GF-D8 (cell line): ENCODE measurements around the gene COX10.
A peak's percentile ranks its signal among the peaks of the same experiment; 100 is the strongest.
"Not testable (repeated sequence)": the region's sequence is repeated elsewhere in the genome, so short reads cannot be mapped to it uniquely, and the experiment has no call there.

Experiments used
- DNase-seq: peaks from one replicate; lab custom pipeline; 2025; lab: John Stamatoyannopoulos, UW

Gene COX10

DNA sequence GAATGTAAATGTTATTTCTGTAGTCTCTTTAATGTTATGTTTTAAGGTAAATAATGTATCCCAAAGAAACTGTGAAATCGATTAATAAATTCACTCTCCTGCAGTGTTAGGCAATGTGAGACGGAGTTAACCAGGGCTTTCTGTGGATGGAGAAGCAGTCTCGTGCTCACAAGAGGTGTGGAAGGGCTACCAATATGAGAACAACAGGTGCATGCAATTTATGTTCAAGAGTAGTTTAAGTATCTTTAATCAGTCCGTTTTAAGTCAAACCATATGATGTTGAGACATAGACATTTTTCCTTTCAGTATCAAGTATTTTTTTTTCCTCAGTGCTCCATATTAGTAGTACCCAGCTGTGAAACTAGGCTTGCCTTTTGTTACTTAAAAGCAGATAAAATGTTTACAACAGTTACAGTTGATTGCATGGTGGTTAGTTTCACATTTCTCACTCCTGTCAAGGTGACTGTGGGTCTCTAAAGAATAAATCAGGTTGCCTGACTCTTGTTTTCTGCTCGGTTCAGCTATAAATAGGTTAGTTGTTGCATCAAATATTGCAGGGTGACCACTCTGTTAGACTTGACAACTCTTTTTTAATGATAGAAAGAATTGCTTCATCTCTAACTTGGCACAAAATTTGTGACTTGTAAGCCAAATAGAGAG is 54.4 kb downstream of the COX10 start:
- no peak for DNase-seq

DNA sequence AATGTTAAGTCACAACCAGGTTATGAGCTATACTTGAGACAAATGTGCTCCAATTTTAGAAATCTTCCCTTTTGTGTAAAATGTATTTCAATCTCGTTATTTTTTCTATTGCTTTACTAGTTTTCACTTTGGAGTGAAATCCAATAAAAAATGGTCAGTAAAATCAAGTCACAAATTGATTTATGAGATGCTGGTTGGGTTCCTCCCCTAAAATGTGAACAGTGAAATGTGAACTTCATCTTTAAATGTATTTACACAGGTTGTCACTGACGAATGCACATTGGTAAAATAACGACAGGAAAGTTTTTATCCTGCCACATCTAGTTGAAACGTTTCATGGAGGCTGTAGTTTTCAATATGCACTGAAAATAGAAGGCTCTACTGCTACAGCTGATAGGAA is 55.5 kb downstream of the COX10 start:
- DNase-seq = no peak

DNA sequence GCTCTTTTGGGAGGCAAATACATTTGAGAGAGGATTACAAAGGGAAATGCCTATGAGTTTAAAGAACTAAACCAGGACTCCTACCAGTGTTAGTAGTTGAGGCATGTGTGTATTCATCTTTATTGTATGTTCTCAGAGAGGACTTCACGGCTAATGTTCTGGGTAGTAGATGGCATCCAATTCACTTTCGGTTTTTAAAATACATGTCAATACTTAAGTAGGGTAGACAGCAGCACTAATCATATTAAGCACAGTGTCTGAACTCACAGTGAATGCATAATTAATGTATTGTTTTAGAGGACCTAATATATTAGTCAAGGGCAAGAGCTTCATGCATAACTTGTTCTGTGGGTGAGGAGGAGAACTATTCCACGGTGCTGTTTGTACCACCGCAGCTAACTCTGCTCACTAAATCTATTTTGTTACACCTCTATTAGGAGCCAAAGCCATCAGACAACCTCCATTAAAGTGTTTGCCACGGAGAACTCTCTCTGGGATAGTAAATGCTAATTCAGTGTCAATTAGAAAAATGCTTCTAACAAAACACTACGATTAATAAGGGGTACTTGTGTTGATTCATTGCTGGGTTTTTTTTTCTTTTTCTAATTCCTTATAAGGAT is 56.3 kb downstream of the COX10 start:
- no peak for DNase-seq

DNA sequence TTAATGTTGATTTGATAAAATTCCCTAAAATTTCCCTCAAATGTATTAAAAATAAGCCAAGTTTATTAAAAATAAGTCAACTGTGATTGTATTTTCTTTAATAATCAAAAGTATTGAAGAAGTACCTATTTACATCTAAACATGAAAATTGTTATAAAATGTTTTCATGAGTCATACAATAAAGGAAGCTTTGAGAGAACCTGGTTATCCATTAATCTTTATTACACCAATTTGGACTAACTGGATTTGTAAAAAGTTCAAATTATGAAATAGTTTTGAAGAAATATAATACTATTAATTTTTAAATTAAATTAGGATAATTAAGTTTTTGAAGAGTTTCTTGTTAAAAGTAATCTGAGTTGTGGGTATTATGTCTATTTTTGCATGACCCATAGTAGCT is 63.8 kb downstream of the COX10 start:
- DNase-seq = no peak

DNA sequence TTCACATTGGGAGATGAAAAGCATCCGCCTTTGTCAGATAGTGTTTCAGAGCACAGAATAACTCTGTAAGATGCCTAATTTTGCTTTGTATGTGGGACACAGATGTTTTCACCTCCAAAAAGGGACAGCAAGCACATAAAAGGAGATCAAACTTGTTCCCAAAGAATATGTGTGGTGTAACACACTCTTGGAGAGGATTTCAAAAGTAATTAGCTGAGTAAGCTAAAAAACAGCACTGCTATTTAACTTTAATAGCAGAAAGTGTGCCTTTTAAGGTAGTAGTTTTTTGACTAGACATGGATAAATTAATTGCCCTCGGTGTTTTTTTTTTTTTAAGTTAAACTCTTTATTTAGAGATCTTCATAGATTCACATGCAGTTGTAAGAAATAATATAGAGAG is 65.2 kb downstream of the COX10 start:
- DNase-seq = no peak

DNA sequence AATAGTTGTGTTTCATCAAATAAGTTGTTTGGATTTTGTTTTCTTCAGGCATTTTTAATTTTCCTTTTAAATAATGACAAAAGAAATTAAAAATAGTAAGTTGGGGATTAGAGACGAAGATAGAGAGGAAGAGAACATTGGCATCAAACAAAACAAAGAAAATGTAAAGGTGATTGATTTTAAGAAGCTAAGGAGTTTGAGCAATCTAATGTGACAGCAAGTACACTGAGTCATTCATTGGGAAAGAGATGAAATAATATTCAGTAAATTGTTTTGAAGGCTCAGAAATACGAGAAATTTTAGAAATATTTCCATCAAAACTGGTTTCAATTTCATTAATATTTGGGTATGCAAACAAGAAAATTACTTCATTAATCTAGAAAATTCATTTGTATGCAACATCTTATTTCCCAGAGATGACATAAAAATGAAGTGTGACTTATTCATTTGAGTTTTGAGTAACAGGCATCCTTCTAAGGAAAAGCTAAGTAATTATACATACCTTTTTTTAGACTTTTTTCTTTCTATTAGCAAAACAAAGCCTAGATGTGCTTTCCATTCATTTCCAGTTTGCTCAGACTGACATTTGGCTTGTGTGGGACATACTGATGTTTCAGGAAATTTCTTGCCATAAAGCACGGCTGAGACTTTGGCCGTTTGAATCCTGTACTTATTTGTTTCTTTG is 66.7 kb downstream of the COX10 start:
- no peak for DNase-seq

DNA sequence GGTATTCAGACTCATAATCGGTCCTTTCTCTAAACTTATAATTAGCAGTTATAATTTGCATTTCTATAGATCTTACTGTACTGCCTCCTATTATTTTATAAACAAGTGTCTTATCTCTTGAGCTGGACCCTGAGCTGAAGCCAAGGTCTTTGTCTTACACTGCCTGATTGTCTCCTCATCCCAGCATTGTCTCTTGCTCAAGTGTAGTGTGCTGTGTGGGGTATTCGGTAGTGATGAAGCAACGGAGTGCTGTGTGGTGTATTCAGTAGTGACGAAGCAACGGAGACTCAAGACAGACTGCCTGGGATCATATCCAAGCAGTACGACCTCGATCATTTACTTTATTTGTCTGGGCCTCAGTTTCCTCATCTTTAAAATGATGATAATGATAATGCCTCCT is 69.3 kb downstream of the COX10 start:
- DNase-seq = no peak

DNA sequence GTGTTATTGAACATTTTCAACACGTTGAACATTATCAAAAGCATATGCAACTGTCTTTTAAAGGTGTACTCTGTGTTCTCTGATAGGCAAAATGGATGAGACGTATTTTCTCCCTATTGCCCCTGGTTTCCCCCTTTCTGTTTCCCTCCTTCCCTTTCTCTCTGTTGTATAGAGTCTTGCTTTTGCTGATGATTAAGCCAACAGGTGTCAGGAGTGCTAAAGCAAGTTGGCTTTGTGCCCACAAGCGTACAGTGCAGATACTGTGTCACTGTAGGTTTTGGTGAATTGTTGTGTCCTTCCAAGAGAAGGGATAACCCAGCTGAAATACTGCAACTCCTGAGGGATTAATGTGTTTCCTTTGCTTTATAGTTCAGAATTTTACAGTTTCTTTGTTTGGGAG is 74.4 kb downstream of the COX10 start:
- no peak for DNase-seq

DNA sequence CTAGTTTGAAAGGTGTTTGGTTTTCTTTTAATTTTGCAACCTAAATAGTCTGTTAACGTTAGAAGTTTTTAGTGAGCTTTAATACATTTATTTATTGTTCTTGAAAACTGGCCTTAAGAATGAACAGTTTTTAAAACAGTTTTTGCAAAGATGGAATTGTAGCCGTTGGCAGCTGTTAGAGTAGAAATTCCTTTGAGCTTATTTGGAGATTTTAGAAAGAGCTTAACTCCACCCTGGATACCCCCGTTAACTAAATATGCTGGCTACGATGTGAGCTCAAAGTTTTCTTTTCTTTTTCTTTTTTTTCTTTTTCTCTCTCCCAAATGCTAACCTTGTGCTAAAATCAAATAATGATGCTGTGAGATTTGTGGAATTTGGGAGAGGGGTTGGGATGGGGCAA is 75.2 kb downstream of the COX10 start:
- DNase-seq = no peak

DNA sequence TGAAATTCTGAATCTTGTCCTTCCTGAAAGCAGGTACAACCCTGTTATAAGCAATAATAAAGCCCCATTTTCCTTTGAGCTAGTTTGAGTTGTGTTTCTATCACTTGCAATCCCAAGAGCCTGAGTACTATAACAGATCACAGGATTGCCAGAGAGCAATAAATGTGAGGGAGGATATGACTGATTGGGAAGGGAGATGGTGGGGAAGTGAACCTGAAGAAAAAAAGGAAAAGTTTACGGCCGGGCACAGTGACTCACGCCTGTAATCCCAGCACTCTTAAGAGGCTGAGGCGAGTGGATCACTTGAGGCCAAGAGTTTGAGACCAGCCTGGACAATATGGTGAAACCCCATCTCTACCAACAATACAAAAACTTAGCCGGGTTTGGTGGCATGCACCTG is 80.4 kb downstream of the COX10 start:
- DNase-seq = no peak

DNA sequence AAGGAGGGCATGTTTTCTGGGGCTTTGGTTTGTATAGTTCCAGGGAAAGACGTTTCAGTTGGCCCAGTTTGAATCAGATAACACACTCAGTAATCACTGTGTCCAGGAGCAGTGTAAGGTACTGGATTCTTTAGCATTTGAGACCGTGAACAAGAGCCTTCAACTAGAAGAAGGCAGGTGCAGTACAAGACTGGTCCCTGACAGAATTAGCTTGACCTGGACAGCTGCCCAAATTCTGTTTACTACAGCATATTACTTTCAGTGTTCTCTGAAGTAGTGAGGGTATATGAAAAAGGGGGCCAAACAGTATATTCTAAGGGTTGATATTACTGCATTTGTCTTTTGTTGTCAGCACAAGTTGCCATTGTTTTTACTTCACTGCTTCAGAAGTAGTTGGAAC is 81.3 kb downstream of the COX10 start:
- DNase-seq = no peak

DNA sequence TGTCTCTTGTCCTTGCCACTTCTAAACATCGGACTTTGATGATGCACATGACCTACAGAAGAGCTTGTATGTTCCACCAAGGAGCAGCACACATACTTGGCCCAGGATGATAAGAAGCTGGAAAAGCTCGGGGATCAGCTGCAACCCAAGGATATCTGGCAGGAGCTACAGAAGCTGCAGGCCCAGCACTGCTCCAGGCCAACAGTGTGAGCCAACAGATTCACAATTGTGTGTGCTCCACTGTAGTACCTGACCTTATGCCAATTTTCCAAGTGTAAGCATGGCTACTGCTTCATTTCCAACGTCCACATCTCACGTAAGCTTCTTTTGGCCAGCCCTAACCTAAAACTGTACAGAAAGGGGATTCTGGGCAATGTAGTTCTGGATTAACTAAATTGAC is 83.4 kb downstream of the COX10 start:
- no peak for DNase-seq

DNA sequence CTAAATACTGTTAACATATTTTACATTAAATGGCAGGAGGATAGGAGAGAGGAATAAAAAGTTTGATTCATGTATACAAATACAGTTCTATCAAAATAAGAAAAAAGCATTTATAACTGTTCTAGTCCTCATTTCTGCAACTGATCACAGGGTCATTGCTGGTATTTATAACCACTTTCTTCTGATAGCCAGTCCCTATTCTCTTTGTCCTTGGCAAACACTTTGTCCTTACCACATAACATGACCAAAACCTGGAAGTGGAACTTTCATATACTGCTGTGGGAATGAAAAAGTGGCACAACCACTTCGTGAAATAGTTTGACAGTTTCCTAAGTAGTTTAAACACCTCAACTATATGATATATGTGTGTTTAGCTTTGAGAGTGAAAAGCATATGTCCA is 84.1 kb downstream of the COX10 start:
- no peak for DNase-seq

DNA sequence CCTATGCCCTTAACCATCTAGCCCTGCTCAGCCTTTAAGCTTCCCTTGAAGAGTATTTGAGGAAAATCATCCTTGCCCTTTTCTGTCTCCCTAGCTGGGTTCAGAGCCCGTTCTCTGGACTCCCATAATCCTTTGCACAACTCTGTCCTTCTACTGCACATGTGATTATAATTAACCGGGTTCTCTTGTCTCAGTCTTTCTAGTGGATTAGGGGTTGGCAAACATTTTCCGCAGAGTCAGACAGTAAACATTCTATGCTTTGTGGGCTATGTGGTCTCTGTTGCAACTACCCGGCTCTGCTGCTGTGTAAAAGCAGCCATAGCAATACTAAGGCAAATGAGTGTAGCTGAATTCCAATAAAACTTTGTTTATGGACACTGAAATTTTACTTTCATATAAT is 87.4 kb downstream of the COX10 start:
- DNase-seq = peak; percentile 65

DNA sequence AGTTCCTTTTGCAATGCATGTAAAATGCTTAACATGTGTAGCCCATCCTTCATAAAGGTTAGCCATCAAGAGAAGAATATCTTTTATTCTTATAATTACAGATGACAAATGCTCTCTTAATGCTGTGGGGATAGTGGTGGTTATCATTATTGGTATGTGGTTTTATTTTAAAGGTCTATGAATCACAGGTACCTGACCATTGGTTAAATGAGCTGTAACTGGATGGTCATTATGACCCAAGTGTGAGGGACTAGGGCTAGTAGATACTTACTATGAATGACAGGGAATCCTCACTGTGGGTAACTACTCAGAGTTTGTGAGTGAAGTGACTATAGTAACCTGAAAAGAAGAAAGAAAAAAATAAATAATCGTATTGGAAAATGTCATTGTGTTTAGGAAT is 88.5 kb downstream of the COX10 start:
- no peak for DNase-seq

DNA sequence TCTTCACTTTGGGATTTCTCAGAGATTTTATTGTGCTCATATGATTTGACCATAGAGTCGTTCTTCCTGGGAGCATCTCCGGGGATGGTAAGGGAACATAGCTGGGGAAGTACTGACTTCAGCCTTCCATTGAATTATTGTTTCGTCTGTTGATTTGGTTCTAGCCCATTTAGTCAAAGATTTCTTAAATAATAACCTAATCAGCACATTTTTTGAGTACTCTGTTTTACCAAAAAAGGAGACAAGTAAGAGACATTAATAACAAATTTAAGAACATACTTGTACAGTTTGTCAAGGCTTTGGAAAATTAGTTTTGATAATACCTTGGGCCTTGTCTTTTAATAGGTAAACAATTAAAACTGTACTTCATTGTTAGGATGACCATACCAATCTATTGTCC is 89.4 kb downstream of the COX10 start:
- no peak for DNase-seq

DNA sequence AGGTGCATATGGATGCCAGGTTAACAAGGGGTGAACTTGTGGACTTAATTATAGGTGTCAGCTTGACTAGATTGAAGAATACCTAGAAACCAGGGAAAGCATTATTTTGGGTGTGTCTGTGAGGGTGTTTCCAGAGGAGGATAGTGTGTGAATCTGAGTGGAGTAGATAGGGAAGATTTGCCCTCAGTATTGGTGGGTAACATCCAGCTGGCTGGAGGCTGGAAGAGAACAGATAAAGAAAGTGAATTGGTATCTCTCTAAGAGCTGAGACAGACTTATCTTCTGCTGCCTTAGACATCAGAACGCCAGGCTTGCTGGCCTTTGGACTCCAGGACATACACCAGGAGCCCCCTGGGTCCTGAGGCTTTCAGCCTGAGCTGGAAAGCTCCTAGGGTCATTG is 92.1 kb downstream of the COX10 start:
- no peak for DNase-seq

DNA sequence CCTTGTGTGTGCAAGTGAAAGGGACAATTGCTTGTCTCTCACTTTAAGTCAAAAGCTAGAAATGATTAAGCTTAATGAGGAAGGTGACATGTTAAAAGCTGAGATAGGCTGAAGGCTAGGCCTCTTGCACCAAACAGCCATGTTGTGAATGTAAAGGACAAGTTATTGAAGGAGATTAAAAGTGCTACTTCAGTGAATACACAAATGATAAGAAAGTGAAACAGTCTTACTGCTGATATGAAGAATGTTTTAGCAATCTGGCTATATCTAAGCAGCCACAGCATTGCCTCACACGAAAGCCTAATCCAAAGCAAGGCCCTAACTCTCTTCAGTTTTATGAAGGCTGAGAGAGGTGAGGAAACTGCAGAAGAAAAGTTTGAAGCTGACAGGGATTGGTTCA is 96.3 kb downstream of the COX10 start:
- no peak for DNase-seq

DNA sequence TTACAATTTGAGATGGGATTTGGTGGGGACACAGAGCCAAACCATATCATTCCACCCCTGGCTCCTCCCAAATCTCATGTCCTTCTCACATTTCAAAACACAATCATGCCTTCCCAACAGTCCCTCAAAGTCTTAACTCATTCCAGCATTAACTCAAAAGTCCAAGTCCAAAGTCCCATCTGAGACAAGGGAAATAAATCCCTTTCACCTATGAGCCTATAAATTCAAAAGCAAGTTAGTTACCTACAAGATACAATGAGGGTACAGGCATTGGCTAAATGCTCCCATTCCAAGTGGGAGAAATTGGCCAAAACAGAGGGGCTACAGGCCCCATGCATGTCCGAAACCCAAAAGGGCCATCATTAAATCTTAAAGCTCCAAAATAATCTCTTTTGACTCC is 98.5 kb downstream of the COX10 start:
- not testable (repeated sequence) for DNase-seq

DNA sequence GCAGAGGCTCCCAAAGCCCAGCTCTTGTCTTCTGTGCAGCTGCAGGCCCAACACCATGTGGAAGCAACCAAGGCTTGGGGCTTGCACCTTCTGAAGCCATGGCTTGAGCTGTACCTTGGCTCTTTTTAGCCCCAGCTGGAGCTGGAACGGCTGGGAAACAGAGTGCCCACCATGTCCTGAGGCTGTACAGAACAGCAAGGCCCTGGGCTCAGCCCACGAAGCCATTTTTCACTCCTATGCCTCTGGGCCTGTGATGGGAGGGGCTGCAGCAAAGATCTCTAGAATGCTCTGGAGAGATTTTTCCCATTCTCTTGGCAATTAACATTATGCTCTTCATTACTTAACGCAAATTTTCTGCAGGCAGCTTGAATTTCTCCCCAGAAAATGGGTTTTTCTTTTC is 99.3 kb downstream of the COX10 start:
- no peak for DNase-seq

DNA sequence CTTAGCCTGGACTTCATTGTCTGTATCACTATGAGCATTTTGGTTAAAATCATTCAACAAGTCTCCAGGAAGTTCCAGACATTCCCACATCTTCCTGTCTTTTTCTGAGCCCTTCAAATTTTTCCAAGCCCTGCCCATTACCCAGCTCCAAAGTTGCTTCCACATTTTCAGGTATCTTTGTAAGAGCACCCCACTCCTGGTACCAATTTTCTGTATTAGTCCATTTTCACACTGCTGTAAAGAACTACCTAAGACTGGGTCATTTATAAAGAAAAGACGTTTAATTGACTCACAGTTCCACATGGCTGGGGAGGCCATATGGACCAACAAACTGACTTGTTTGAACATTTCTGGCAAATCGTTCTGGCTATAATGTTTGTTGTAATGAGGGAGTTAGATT is 100.0 kb downstream of the COX10 start:
- DNase-seq = no peak

DNA sequence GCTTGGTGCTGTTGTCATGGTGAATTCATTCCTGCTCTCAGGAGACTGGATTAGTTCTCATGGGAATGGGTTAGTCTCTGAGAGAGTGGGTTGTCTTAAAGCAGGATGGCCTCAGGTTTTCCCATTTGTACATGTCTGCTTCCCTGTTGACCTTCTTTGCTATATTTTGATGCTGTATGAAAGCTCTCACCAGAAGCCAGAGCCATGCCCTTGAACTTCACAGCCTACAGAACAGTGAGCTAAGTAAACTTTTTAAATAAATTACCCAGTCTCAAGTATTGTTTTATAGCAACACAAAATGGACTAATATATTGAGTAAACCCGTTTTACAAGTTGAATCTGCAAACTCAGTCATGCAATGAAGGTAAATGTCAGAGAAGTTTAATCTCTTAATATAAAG is 100.6 kb downstream of the COX10 start:
- no peak for DNase-seq

DNA sequence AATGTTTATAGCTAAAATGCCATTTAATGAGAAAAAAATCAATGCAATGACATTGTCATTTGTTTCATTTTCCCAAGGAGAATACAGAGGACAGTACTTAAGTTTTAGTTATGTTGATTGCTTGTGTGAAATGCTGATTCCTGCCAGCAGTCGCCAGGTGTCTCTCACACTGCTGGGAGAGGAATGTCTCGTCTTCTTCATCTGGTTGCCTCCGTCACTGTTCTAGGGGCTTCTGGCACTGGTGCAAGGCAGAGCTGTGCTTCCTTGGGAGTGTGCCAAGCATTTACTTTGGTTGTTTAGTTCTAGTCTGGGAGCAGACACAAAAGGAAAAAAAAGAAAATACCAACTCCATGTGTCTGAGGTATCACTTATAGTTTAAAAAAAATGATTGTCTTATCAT is 107.7 kb downstream of the COX10 start:
- DNase-seq = not testable (repeated sequence)

DNA sequence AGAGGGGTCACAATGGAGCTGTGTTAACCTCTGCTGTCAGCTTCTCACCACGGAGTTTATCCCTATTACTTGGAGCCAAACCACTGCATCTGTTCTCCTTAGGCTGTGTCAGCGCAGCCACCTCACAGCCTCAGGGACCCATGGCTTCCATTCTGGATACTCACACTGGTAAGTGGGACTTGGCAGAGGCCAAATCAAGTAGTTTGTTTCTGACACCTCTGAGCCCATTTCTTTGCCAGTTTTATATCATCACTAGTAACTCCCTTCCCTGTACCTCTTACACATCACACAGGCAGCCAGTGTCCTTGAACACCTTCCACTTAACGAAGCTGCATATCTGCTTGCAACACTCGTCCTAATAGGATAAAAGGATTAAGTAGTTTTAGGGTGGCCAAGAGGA is 108.5 kb downstream of the COX10 start:
- DNase-seq = not testable (repeated sequence)
